Ishikawa (cell line): ENCODE results near the gene VLDLR.

Source experiments
- CEBPB ChIP-seq: IDR thresholded peaks from 2 replicates; pipeline ENCODE4 v1.6.1; 2012
- CREB1 ChIP-seq: IDR thresholded peaks from 2 replicates; pipeline ENCODE4 v1.6.1; 2012; ENCODE audit warnings: low read depth
- EGR1 ChIP-seq: IDR thresholded peaks from 2 replicates; pipeline ENCODE4 v1.6.1; 2012
- EP300 ChIP-seq: IDR thresholded peaks from 2 replicates; pipeline ENCODE4 v1.6.1; 2012; ENCODE audit warnings: borderline replicate concordance
- FOXM1 ChIP-seq: IDR thresholded peaks from 2 replicates; pipeline ENCODE4 v1.6.1; 2012; ENCODE audit warnings: low read depth, borderline replicate concordance
- MAX ChIP-seq: IDR thresholded peaks from 2 replicates; pipeline ENCODE4 v1.6.1; 2012
- NFIC ChIP-seq: IDR thresholded peaks from 2 replicates; pipeline ENCODE4 v1.6.1; 2012
- RAD21 ChIP-seq: IDR thresholded peaks from 2 replicates; pipeline ENCODE4 v1.6.1; 2012; ENCODE audit warnings: low read depth
- REST ChIP-seq: IDR thresholded peaks from 2 replicates; pipeline ENCODE4 v1.6.1; 2012; ENCODE audit warnings: low read depth, mild to moderate bottlenecking
- TAF1 ChIP-seq: IDR thresholded peaks from 2 replicates; pipeline ENCODE4 v1.6.1; 2012; ENCODE audit warnings: low read depth, mild to moderate bottlenecking
- TCF12 ChIP-seq: IDR thresholded peaks from 2 replicates; pipeline ENCODE4 v1.6.1; 2012; ENCODE audit warnings: low read depth
- TEAD4 ChIP-seq: IDR thresholded peaks from 2 replicates; pipeline ENCODE4 v1.6.1; 2012
- USF1 ChIP-seq: IDR thresholded peaks from 2 replicates; pipeline ENCODE4 v1.6.1; 2012
- YY1 ChIP-seq: IDR thresholded peaks from 2 replicates; pipeline ENCODE4 v1.6.1; 2012; ENCODE audit warnings: low read depth
- ZBTB7A ChIP-seq: IDR thresholded peaks from 2 replicates; pipeline ENCODE4 v1.6.1; 2012; ENCODE audit warnings: low read depth

The VLDLR gene

DNA sequence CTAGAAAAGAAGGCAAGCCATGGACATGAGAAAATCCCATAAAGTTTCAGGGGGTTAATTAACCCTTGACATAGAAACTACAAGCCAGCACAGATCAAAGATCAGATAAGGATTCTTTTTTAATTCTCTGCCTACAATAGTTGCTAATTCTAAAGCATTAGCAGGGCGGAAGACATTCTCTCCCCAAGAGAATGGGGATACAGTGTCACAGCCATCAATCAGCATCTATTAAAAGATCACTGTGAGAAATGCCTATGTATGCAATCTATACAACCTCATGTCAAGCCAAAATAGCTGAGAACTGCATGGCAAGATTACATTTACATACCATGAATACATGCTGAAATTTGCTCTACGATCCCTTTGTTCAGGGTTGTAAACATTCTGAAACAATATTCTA is 14.3 kb downstream of the VLDLR start:
- TF ChIP-seq TCF12: no peak
- no peak for TF ChIP-seq EP300
- TF ChIP-seq REST: no peak
- no peak for TF ChIP-seq TAF1
- no peak for TF ChIP-seq FOXM1
- TF ChIP-seq NFIC: no peak
- no peak for TF ChIP-seq CEBPB
- TF ChIP-seq YY1: no peak
- TF ChIP-seq TEAD4: no peak
- TF ChIP-seq USF1: no peak
- TF ChIP-seq CREB1: no peak
- no peak for TF ChIP-seq MAX
- no peak for TF ChIP-seq ZBTB7A

- no peak for TF ChIP-seq FOXM1
- TF ChIP-seq CREB1: no peak
- no peak for TF ChIP-seq TCF12
- no peak for TF ChIP-seq YY1
Observed at GRCh38 chr9:2637390-2637789, 15.8 kb downstream of the VLDLR start.

DNA sequence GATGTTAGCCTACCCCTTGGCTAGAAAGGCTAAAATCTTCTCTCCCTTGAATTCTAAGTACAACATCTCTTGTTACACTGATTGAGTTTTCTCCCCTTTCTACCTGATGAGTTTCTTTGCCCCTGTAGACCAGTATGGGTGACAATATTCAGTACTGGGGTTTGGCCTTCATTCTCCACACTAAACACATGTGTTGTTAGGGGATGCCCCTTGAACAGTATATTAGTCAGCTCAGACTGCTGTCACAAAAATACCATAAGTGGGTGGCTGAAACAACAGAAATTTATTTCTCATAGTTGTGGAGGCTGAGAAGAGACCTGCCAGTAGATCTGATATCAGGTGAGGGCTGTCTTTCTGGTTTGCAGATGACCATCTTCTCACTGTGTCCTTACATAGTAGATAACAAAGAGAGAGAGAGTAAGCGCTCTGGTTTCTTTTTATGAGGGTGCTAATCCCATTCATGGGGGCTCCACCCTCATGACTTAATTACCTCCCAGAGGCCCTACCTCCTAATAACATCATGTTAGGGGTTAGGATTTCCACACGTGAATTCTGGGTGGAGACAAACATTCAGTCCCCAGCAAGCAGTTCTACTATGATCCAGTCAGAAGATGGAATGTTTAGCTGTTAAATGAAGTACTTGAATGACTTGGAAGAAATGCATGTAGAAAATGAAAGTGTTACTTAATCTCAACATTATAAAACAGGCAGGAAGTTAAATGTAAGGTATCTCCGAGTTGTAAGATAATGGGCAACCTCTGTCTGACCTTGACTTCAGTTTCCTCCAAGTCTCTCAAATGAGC is 17.5 kb downstream of the VLDLR start:
- TF ChIP-seq EP300 (no peak), MAX (no peak), YY1 (no peak)

DNA sequence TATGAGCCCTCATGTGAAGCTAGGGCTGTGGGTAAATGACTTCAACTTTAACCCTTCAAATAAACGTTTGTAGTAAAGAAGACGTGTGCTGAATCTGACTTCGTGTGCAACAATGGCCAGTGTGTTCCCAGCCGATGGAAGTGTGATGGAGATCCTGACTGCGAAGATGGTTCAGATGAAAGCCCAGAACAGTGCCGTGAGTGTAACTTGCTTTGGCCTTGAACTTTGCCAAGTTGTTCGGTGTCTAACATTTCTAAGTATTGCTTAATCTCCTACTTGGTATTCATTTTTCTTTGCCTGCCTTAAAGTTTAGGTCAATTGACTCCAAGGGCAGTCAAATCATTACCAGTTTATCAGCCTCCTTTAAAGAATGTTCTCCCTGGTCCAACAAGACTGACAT is 18.2 kb downstream of the VLDLR start:
- TF ChIP-seq TAF1: no peak
- TF ChIP-seq TCF12: no peak
- TF ChIP-seq USF1: no peak
- TF ChIP-seq REST: no peak
- TF ChIP-seq EP300: no peak
- TF ChIP-seq CEBPB: no peak
- no peak for TF ChIP-seq MAX
- TF ChIP-seq CREB1: no peak
- no peak for TF ChIP-seq TEAD4
- TF ChIP-seq YY1: no peak
- TF ChIP-seq RAD21: no peak
- no peak for TF ChIP-seq EGR1
- no peak for TF ChIP-seq ZBTB7A
- TF ChIP-seq FOXM1: no peak

- TF ChIP-seq RAD21: no peak
- TF ChIP-seq CREB1: no peak
- no peak for TF ChIP-seq USF1
- TF ChIP-seq NFIC: no peak
- no peak for TF ChIP-seq TEAD4
Observed at GRCh38 chr9:2640570-2640969, 19.0 kb downstream of the VLDLR start.

GRCh38 chr9:2641033-2641432 is 19.4 kb downstream of the VLDLR start:
- no peak for TF ChIP-seq ZBTB7A
- TF ChIP-seq USF1: no peak
- no peak for TF ChIP-seq YY1
